HFFc6 (cell line): ENCODE measurements around the gene PLAAT2. TPM values are rescaled to one million over a fixed set of nuclear protein-coding genes. Genes with fewer than 3 reads are reported as not detected.

ENCODE experiments used
- DNase-seq: peaks from one replicate; pipeline ENCODE4 v3.0.0-alpha.2; 2018
- H3K27ac Mint-ChIP-seq: 2 replicates; pipeline ENCODE4 v1.8.0; 2020; ENCODE audit warnings: mild to moderate bottlenecking, mixed read lengths
- H3K27me3 Mint-ChIP-seq: 2 replicates; pipeline ENCODE4 v1.8.0; 2021; ENCODE audit warnings: mild to moderate bottlenecking, moderate library complexity, mixed read lengths; ENCODE audit not compliant: insufficient read depth
- H3K36me3 Mint-ChIP-seq: 2 replicates; pipeline ENCODE4 v1.8.0; 2021; ENCODE audit warnings: low read depth, mixed read lengths
- H3K4me1 Mint-ChIP-seq: 2 replicates; pipeline ENCODE4 v1.8.0; 2020; ENCODE audit warnings: low read depth, mixed read lengths
- H3K4me3 Mint-ChIP-seq: 2 replicates; pipeline ENCODE4 v1.8.0; 2020; ENCODE audit warnings: mild to moderate bottlenecking, moderate library complexity, mixed read lengths
- H3K9me3 Mint-ChIP-seq: 2 replicates; pipeline ENCODE4 v1.8.0; 2020; ENCODE audit warnings: mild to moderate bottlenecking, mixed read lengths
- CTCF ChIP-seq: fragments of 200-600 bp; sonication (generic); IDR thresholded peaks from 2 replicates; pipeline ENCODE4 v1.5.0; 2021; ENCODE audit warnings: antibody characterized with exemption, mild to moderate bottlenecking
- total RNA-seq, 6 experiments: library from RNA; stranded (reverse); fragmentation: NEBNext Ultra II Directional; extraction: Animal tissue kit (Norgen Biotek cat#: 25700); gene quantifications; 2 replicates in 1 of 6; 3 replicates in 5 of 6; pipeline ENCODE4 v1.2.3, GENCODE V29; 2021

PLAAT2 gene
- total RNA-seq, 6 experiments from 2014 or later, result not detected

- no peak for DNase-seq
- TF ChIP-seq CTCF, result no peak
- H3K4me1 Mint-ChIP-seq, result peaks cover 39% of the 10 kb centered on the region
- peak overlapping the region; percentile 48 for H3K4me3 Mint-ChIP-seq
- no peaks in the 10 kb centered on the region for H3K9me3 Mint-ChIP-seq
- no peaks in the 10 kb centered on the region for H3K36me3 Mint-ChIP-seq
- peak overlapping the region; percentile 74 for H3K27ac Mint-ChIP-seq
- peaks cover 3% of the 10 kb centered on the region; the same call in 1 of the 2 replicates for H3K27me3 Mint-ChIP-seq
These were observed 35.4 kb upstream of the PLAAT2 start for GRCh38 chr11:63598556-63598955.

- Mint-ChIP-seq H3K36me3 (no peaks in the 10 kb centered on the region), H3K4me3 (no peak overlapping the region), H3K9me3 (no peaks in the 10 kb centered on the region), H3K27me3 (peaks cover 3% of the 10 kb centered on the region; the same call in 1 of the 2 replicates), H3K4me1 (peaks cover 24% of the 10 kb centered on the region), H3K27ac (peak overlapping the region; percentile 72)
- no peak for DNase-seq
- no peak for TF ChIP-seq CTCF
These were observed 32.1 kb upstream of the PLAAT2 start for GRCh38 chr11:63595296-63595695.

GRCh38 chr11:63592975-63593395, 29.8 kb upstream of the PLAAT2 start:
- no peaks in the 10 kb centered on the region for H3K9me3 Mint-ChIP-seq
- peaks cover 1% of the 10 kb centered on the region for H3K27me3 Mint-ChIP-seq
- no peaks in the 10 kb centered on the region for H3K36me3 Mint-ChIP-seq
- peak; percentile 46 for DNase-seq
- no peak overlapping the region for H3K4me3 Mint-ChIP-seq
- TF ChIP-seq CTCF, result peak; percentile 83
- H3K4me1 Mint-ChIP-seq, result peaks cover 8% of the 10 kb centered on the region
- H3K27ac Mint-ChIP-seq, result no peak overlapping the region

GRCh38 chr11:63590024-63590788, 27.0 kb upstream of the PLAAT2 start:
- no peak overlapping the region for H3K4me3 Mint-ChIP-seq
- no peak for DNase-seq
- H3K36me3 Mint-ChIP-seq, result no peaks in the 10 kb centered on the region
- no peak for TF ChIP-seq CTCF
- H3K27me3 Mint-ChIP-seq, result no peaks in the 10 kb centered on the region; the same call in none of the 2 replicates
- H3K27ac Mint-ChIP-seq, result no peak overlapping the region
- H3K4me1 Mint-ChIP-seq, result peaks cover 1% of the 10 kb centered on the region
- no peaks in the 10 kb centered on the region for H3K9me3 Mint-ChIP-seq

- no peaks in the 10 kb centered on the region; the same call in none of the 2 replicates for H3K27me3 Mint-ChIP-seq
- H3K36me3 Mint-ChIP-seq, result no peaks in the 10 kb centered on the region
- no peak for DNase-seq
- no peaks in the 10 kb centered on the region for H3K4me1 Mint-ChIP-seq
- no peak for TF ChIP-seq CTCF
- H3K4me3 Mint-ChIP-seq, result no peak overlapping the region
- no peak overlapping the region for H3K27ac Mint-ChIP-seq
- no peaks in the 10 kb centered on the region for H3K9me3 Mint-ChIP-seq
These were observed 25.8 kb upstream of the PLAAT2 start for GRCh38 chr11:63589000-63589399.
